Parathyroid adenoma (tissue), 2 donors: ENCODE data around the gene SCLT1.

ENCODE experiments used
- H2AFZ ChIP-seq: fragments of 300-600 bp; sonication (generic); one replicate; pipeline ENCODE4 v1.7.0; 2017; ENCODE audit warnings: antibody characterized with exemption, mild to moderate bottlenecking
- H3K27ac ChIP-seq: fragments of 300-600 bp; sonication (generic); one replicate; pipeline ENCODE4 v1.7.0; 2017
- H3K27me3 ChIP-seq: fragments of 300-600 bp; sonication (generic); one replicate; pipeline ENCODE4 v1.7.0; 2017; ENCODE audit warnings: low read length; ENCODE audit not compliant: control insufficient read depth, insufficient read depth
- H3K36me3 ChIP-seq: fragments of 300-600 bp; sonication (generic); one replicate; pipeline ENCODE4 v1.7.0; 2017; ENCODE audit warnings: low read length; ENCODE audit not compliant: control insufficient read depth, insufficient read depth
- H3K4me1 ChIP-seq: fragments of 300-600 bp; sonication (generic); one replicate; pipeline ENCODE4 v1.7.0; 2017; ENCODE audit warnings: control low read depth
- H3K4me2 ChIP-seq: fragments of 300-600 bp; sonication (generic); one replicate; pipeline ENCODE4 v1.7.0; 2017; ENCODE audit warnings: low read length
- H3K4me3 ChIP-seq: fragments of 300-600 bp; sonication (generic); one replicate; pipeline ENCODE4 v1.7.0; 2017; ENCODE audit warnings: low read depth, low read length
- H3K79me2 ChIP-seq: fragments of 300-600 bp; sonication (generic); one replicate; pipeline ENCODE4 v1.7.0; 2017; ENCODE audit warnings: control low read depth
- H3K9ac ChIP-seq: fragments of 300-600 bp; sonication (generic); one replicate; pipeline ENCODE4 v1.7.0; 2017; ENCODE audit warnings: mild to moderate bottlenecking
- H3K9me3 ChIP-seq: fragments of 300-600 bp; sonication (generic); one replicate; pipeline ENCODE4 v1.7.0; 2017; ENCODE audit warnings: low read length; ENCODE audit not compliant: control insufficient read depth
- CTCF ChIP-seq: fragments of 300-600 bp; sonication (generic); IDR thresholded peaks from one replicate; pipeline ENCODE4 v1.7.0; 2017; ENCODE audit warnings: antibody characterized with exemption, mild to moderate bottlenecking
- donor health status: primary hyperparathyroidism.

SCLT1 gene

GRCh38 chr4:129113434-129113833 is 20.1 kb upstream of the SCLT1 start:
- Histone ChIP-seq H3K27ac (no peak overlapping the region), H3K4me2 (no peak overlapping the region), H3K9ac (no peak overlapping the region), H3K36me3 (no peaks in the 10 kb centered on the region), H3K4me1 (no peaks in the 10 kb centered on the region), H3K4me3 (no peak overlapping the region), H3K9me3 (no peaks in the 10 kb centered on the region), H3K79me2 (no peaks in the 10 kb centered on the region), H2AFZ (no peak overlapping the region), H3K27me3 (no peaks in the 10 kb centered on the region)
- TF ChIP-seq CTCF = no peak

- no peaks in the 10 kb centered on the region for H3K79me2 ChIP-seq
- H3K4me1 ChIP-seq = no peaks in the 10 kb centered on the region
- no peak for TF ChIP-seq CTCF
- no peaks in the 10 kb centered on the region for H3K27me3 ChIP-seq
- H3K9me3 ChIP-seq = no peaks in the 10 kb centered on the region
- H3K9ac ChIP-seq = no peak overlapping the region
- no peak overlapping the region for H3K4me2 ChIP-seq
- no peak overlapping the region for H3K4me3 ChIP-seq
- no peak overlapping the region for H2AFZ ChIP-seq
- H3K36me3 ChIP-seq = no peaks in the 10 kb centered on the region
- no peak overlapping the region for H3K27ac ChIP-seq
Observed at GRCh38 chr4:129111919-129112318, 18.6 kb upstream of the SCLT1 start.

DNA sequence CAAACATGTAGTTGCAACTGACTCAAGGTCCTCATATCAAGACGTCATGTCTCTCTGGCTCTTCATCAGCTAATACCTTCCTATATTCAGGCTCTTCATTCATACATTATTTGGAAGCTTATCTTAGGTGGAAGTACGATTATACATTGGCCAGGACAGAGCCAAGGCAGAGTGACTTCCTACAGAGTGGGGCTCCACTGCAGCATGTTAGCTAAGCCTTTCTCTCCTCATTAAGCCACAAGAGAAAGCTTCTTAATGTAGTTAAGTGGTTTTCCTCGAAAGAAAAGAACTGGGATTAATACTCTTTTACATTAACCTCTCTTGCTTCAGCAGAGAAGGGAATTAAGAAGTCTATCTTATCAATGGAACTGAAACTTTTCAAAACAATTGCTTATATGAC is 17.6 kb upstream of the SCLT1 start:
- Histone ChIP-seq H3K4me1 (no peaks in the 10 kb centered on the region), H3K27me3 (no peaks in the 10 kb centered on the region), H3K4me2 (no peak overlapping the region), H2AFZ (no peak overlapping the region), H3K36me3 (no peaks in the 10 kb centered on the region), H3K27ac (no peak overlapping the region), H3K79me2 (no peaks in the 10 kb centered on the region), H3K9me3 (no peaks in the 10 kb centered on the region), H3K4me3 (no peak overlapping the region), H3K9ac (no peak overlapping the region)
- no peak for TF ChIP-seq CTCF

DNA sequence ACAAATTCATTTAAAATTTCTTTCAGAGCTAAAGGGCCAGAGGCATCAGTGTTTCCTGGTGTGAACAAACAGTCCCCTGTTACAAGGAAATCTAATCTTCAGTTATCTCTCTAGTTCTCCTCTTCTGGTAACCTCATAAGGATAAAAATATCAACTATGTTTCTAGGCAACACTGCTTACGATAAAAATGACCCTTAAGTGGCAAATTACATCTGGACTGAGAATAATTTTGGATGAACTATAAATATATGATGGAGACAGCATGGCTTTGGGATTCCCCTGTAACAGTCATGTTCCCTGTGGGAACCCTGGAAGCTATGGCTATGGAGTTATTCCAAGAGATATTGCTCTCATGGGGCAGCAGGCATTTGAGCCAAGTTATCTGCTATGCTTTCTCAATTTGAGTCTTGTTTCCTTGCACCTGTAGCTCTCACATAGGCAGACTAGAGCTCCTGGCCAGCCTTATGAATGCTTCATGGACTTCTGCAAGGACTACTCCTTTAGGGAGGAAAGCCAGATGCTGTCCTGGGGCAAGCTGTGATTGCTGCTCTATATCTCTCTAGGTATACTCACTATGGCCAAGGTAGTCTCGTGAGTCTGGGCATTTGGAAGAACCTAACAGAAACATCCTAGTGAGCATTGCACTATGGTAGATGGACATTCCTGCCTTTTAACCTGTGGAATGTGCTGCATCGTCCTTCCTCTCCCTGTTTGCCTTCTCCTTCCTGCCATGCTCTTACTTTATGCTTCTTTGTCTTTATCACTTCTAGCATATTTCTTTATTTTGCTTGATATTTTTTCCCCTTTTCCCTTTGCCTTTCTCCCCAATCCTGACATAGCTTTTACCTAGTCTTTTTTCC is 16.9 kb upstream of the SCLT1 start:
- Histone ChIP-seq H2AFZ (no peak overlapping the region), H3K4me1 (no peaks in the 10 kb centered on the region), H3K4me2 (no peak overlapping the region), H3K9ac (no peak overlapping the region), H3K27me3 (no peaks in the 10 kb centered on the region), H3K27ac (no peak overlapping the region), H3K9me3 (no peaks in the 10 kb centered on the region), H3K79me2 (no peaks in the 10 kb centered on the region), H3K4me3 (no peak overlapping the region), H3K36me3 (no peaks in the 10 kb centered on the region)
- TF ChIP-seq CTCF = no peak

- H3K9me3 ChIP-seq = no peaks in the 10 kb centered on the region
Observed at GRCh38 chr4:129098531-129099001, 5.2 kb upstream of the SCLT1 start.

More at GRCh38 chr4:129098531-129099001, 5.2 kb upstream of the SCLT1 start:
- no peak overlapping the region for H3K9ac ChIP-seq
- no peaks in the 10 kb centered on the region for H3K4me1 ChIP-seq
- H2AFZ ChIP-seq = no peak overlapping the region
- H3K27me3 ChIP-seq = no peaks in the 10 kb centered on the region
- no peaks in the 10 kb centered on the region for H3K79me2 ChIP-seq
- no peak overlapping the region for H3K27ac ChIP-seq
- H3K4me3 ChIP-seq = no peak overlapping the region
- no peaks in the 10 kb centered on the region for H3K36me3 ChIP-seq
- no peak for TF ChIP-seq CTCF
- H3K4me2 ChIP-seq = no peak overlapping the region
